MM.1S (cell line): Measurements from ENCODE around the gene SNRNP27.

ENCODE experiments used
- DNase-seq: peaks from one replicate; pipeline ENCODE4 v3.0.0-alpha.2; 2015
- H2AFZ ChIP-seq: fragments of 300-600 bp; sonication (generic); 2 replicates; pipeline ENCODE4 v1.6.0; 2016; ENCODE audit warnings: antibody characterized with exemption, low read length
- H3F3A ChIP-seq: fragments of 300-600 bp; sonication (generic); 2 replicates; pipeline ENCODE4 v1.6.1; 2016; ENCODE audit warnings: mild to moderate bottlenecking, antibody characterized with exemption, low read length, moderate library complexity, mixed read lengths; ENCODE audit not compliant: insufficient read depth
- H3K27ac ChIP-seq: fragments of 300-600 bp; sonication (generic); 2 replicates; pipeline ENCODE4 v1.5.1; 2016; ENCODE audit warnings: mild to moderate bottlenecking, low read length
- H3K27me3 ChIP-seq: fragments of 300-600 bp; sonication (generic); replicated peaks from 2 replicates; pipeline ENCODE4 v1.6.0; 2016; ENCODE audit warnings: low read length; ENCODE audit not compliant: insufficient read depth
- H3K36me3 ChIP-seq: fragments of 300-600 bp; sonication (generic); replicated peaks from 2 replicates; pipeline ENCODE4 v1.6.1; 2016; ENCODE audit warnings: mild to moderate bottlenecking, low read length, mixed read lengths; ENCODE audit not compliant: insufficient read depth
- H3K4me1 ChIP-seq: fragments of 300-600 bp; sonication (generic); 2 replicates; pipeline ENCODE4 v1.6.1; 2016; ENCODE audit warnings: low read length, mixed read lengths
- H3K4me2 ChIP-seq: fragments of 300-600 bp; sonication (generic); 2 replicates; pipeline ENCODE4 v1.6.0; 2016; ENCODE audit warnings: low read depth, low read length
- H3K4me3 ChIP-seq: fragments of 300-600 bp; sonication (generic); 2 replicates; pipeline ENCODE4 v1.5.1; 2016; ENCODE audit warnings: low read length, mixed read lengths
- H3K79me2 ChIP-seq: fragments of 300-600 bp; sonication (generic); 2 replicates; pipeline ENCODE4 v1.6.1; 2016; ENCODE audit warnings: mixed run types, low read length, mixed read lengths
- H3K9ac ChIP-seq: fragments of 300-600 bp; sonication (generic); 2 replicates; pipeline ENCODE4 v1.6.1; 2016; ENCODE audit warnings: low read length, mixed read lengths
- H3K9me2 ChIP-seq: fragments of 300-600 bp; sonication (generic); replicated peaks from 2 replicates; pipeline ENCODE4 v1.6.1; 2016; ENCODE audit warnings: mild to moderate bottlenecking, low read length, mixed read lengths; ENCODE audit not compliant: insufficient read depth
- H3K9me3 ChIP-seq: fragments of 300-600 bp; sonication (generic); replicated peaks from 2 replicates; pipeline ENCODE4 v1.6.1; 2016; ENCODE audit warnings: mild to moderate bottlenecking, low read length, mixed read lengths; ENCODE audit not compliant: insufficient read depth
- H4K20me1 ChIP-seq: fragments of 300-600 bp; sonication (generic); 2 replicates; pipeline ENCODE4 v1.6.1; 2016; ENCODE audit warnings: mild to moderate bottlenecking, low read length, moderate library complexity, mixed read lengths; ENCODE audit not compliant: insufficient read depth
- CTCF ChIP-seq: fragments of 300-600 bp; sonication (generic); IDR thresholded peaks from 2 replicates; pipeline ENCODE4 v1.5.1; 2016; ENCODE audit warnings: antibody characterized with exemption, low read length, mixed read lengths
- EZH2 ChIP-seq: fragments of 300-600 bp; sonication (generic); optimal IDR thresholded peaks from 2 replicates; pipeline ENCODE3; 2017; ENCODE audit warnings: low read depth, mild to moderate bottlenecking, antibody characterized with exemption, low read length, mixed read lengths
- EZH2phosphoT487 ChIP-seq: fragments of 300-600 bp; sonication (generic); IDR thresholded peaks from 2 replicates; pipeline ENCODE4 v1.6.1; 2018; ENCODE audit warnings: antibody characterized with exemption, low read length

Gene SNRNP27

DNA sequence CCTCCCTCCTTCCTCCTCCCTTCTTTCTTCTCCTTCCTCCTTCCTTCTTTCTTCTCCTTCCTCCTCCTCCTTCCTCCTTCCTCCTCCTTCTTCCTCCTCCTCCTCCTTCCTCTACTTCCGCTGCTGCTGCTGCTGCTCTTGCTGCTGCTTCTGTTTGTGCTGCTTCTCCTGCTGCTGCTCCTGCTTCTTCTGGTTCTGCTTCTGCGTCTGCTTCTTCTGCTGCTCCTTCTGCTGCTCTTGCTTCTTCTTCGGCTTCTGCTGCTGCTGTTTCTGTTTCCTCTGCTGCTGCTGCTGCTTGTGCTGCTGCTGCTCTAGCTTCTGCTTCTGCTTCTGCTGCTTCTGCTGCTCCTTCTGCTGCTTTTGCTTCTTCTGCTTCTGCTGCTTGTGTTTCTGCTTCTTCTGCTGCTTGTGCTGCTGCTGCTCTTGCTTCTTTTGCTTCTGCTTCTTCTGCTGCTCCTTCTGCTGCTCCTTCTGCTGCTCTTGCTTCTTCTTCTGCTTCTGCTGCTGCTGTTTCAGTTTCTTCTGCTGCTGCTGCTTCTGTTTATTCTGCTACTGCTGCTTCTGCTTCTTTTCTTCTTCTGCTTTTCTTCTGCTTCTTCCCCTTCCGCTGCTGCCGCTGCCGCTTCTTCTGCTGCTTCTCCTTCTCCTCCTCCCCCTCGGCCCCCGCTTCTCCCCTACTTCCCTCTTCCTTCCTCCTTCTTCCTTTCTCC lies 8.6 kb downstream of the SNRNP27 start:
- DNase-seq = no peak

DNA sequence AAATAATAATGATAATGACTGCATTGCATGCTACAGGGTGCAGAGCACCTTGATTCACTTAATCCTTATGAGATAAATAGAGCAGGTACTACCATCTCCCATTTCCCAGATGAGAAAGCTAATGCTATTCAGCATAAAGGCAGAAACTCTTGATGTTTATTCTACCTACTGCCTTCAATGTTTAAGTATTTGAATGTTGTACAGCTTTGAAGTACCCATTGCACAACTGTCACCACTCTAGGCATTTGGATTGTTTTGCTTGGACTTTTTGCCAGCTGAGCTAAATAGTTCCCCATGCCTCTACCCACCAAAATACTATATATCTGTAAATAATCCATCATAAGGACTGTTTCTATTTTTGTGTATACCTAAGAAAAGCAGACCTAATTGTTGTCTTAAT lies 13.5 kb downstream of the SNRNP27 start:
- H3K4me2 ChIP-seq = no peak overlapping the region
- peaks cover 10% of the 10 kb centered on the region; the same call in 1 of the 2 replicates for H3K36me3 ChIP-seq
- no peaks in the 10 kb centered on the region for H3K27me3 ChIP-seq
- no peak overlapping the region for H3K9ac ChIP-seq
- no peak for DNase-seq
- no peaks in the 10 kb centered on the region for H4K20me1 ChIP-seq
- H3K27ac ChIP-seq = no peak overlapping the region
- no peaks in the 10 kb centered on the region for H3K9me2 ChIP-seq
- no peaks in the 10 kb centered on the region for H3K4me1 ChIP-seq
- H2AFZ ChIP-seq = no peak overlapping the region
- H3K9me3 ChIP-seq = no peaks in the 10 kb centered on the region
- no peak overlapping the region for H3K4me3 ChIP-seq
- H3K79me2 ChIP-seq = no peaks in the 10 kb centered on the region
- peaks cover 8% of the 10 kb centered on the region; the same call in 1 of the 2 replicates for H3F3A ChIP-seq
- TF ChIP-seq CTCF (no peak), EZH2phosphoT487 (no peak), EZH2 (no peak)

More for the DNA sequence above, 8.6 kb downstream of the SNRNP27 start:
- Histone ChIP-seq H3K4me3 (no peak overlapping the region), H3K4me1 (no peaks in the 10 kb centered on the region), H3F3A (no peaks in the 10 kb centered on the region), H3K27ac (no peak overlapping the region), H3K9ac (no peak overlapping the region), H3K4me2 (no peak overlapping the region), H2AFZ (no peak overlapping the region), H3K9me2 (no peaks in the 10 kb centered on the region), H3K27me3 (no peaks in the 10 kb centered on the region), H3K9me3 (no peaks in the 10 kb centered on the region), H3K79me2 (peaks cover 11% of the 10 kb centered on the region; the same call in 1 of the 2 replicates), H3K36me3 (peaks cover 14% of the 10 kb centered on the region; the same call in 1 of the 2 replicates), H4K20me1 (no peaks in the 10 kb centered on the region)
- TF ChIP-seq EZH2phosphoT487 (no peak), CTCF (no peak), EZH2 (no peak)

GRCh38 chr2:69911985-69912563 lies 18.3 kb downstream of the SNRNP27 start:
- no peaks in the 10 kb centered on the region; the same call in 1 of the 2 replicates for H3K36me3 ChIP-seq
- H3K4me3 ChIP-seq = no peak overlapping the region
- H3F3A ChIP-seq = peaks cover 17% of the 10 kb centered on the region; the same call in 1 of the 2 replicates
- H3K27me3 ChIP-seq = no peaks in the 10 kb centered on the region
- H3K79me2 ChIP-seq = peaks cover 14% of the 10 kb centered on the region; the same call in 1 of the 2 replicates
- peak; percentile 79 for DNase-seq
- no peak overlapping the region for H3K9ac ChIP-seq
- H4K20me1 ChIP-seq = no peaks in the 10 kb centered on the region
- no peak overlapping the region for H2AFZ ChIP-seq
- H3K27ac ChIP-seq = no peak overlapping the region
- H3K4me1 ChIP-seq = peaks cover 12% of the 10 kb centered on the region; the same call in 1 of the 2 replicates
- H3K9me3 ChIP-seq = no peaks in the 10 kb centered on the region
- H3K4me2 ChIP-seq = no peak overlapping the region
- TF ChIP-seq EZH2phosphoT487 (no peak), CTCF (peak; percentile 67)
- no peaks in the 10 kb centered on the region for H3K9me2 ChIP-seq
